CD4-positive, alpha-beta T cell (primary cell): ENCODE measurements around the gene ZNF268. TPM values are rescaled to one million over a fixed set of nuclear protein-coding genes. Genes with fewer than 3 reads are reported as not detected.
A peak's percentile ranks its signal among the peaks of the same experiment; 100 is the strongest.

Source experiments
- ATAC-seq: fragments of 200-7000 bp; cut with Tn5 transposase; one replicate; pipeline ENCODE4 v1.10.0; 2022; ENCODE audit warnings: mild to moderate bottlenecking; ENCODE audit not compliant: poor library complexity
- CTCF ChIA-PET: fragments of 350-600 bp; sonication (Branson Sonifier 250); formaldehyde crosslinking; loops from one replicate; lab custom pipeline; 2021; ENCODE audit warnings: antibody characterized with exemption, inconsistent platforms; lab: Charles Lee
- POLR2A ChIA-PET: fragments of 350-600 bp; sonication (Branson Sonifier 250); formaldehyde crosslinking; loops from one replicate; lab custom pipeline; 2021; ENCODE audit warnings: antibody characterized with exemption, inconsistent platforms; lab: Charles Lee
- DNase-seq, 14 experiments: peaks; one replicate each; pipeline ENCODE4 v3.0.0-alpha.2; 2013 to 2020; ENCODE audit warnings: mixed read lengths in 2 of 14
- H3K27ac ChIP-seq, 2 donors: one replicate each; pipeline versions ENCODE4 v1.5.1 to v1.7.0; 2013; ENCODE audit warnings: low read length in 2 of 2, low read depth in 1 of 2, mild to moderate bottlenecking in 1 of 2
- H3K27me3 ChIP-seq, 2 experiments: 1 replicate in 1 of 2; 2 replicates in 1 of 2; pipeline versions ENCODE4 v1.6.1 to v1.7.0; 2013; ENCODE audit warnings: low read length in 2 of 2, control low read depth in 1 of 2, mild to moderate bottlenecking in 1 of 2, moderate library complexity in 1 of 2; ENCODE audit not compliant: insufficient read depth in 2 of 2, control insufficient read depth in 1 of 2
- H3K36me3 ChIP-seq: one replicate; pipeline ENCODE4 v1.6.1; 2013; ENCODE audit warnings: low read length, control low read depth; ENCODE audit not compliant: insufficient read depth
- H3K4me1 ChIP-seq: one replicate; pipeline ENCODE4 v1.6.1; 2013; ENCODE audit warnings: low read length, control low read depth; ENCODE audit not compliant: insufficient read depth
- H3K4me3 ChIP-seq: one replicate; pipeline ENCODE4 v1.5.1; 2013; ENCODE audit warnings: mild to moderate bottlenecking, low read length, moderate library complexity
- H3K9me3 ChIP-seq, 2 experiments: 1 replicate in 1 of 2; 2 replicates in 1 of 2; pipeline versions ENCODE4 v1.6.1 to v1.7.0; 2013; ENCODE audit warnings: low read length in 2 of 2, mild to moderate bottlenecking in 2 of 2, control low read depth in 1 of 2, moderate library complexity in 1 of 2; ENCODE audit not compliant: control insufficient read depth in 1 of 2, insufficient read depth in 1 of 2
- H3K27ac Mint-ChIP-seq: one replicate; pipeline ENCODE4 v1.8.0; 2020; ENCODE audit warnings: mixed read lengths
- H3K27me3 Mint-ChIP-seq: one replicate; pipeline ENCODE4 v1.8.0; 2021; ENCODE audit warnings: mixed read lengths
- H3K36me3 Mint-ChIP-seq: one replicate; pipeline ENCODE4 v1.8.0; 2021; ENCODE audit warnings: low read depth, mixed read lengths
- H3K4me1 Mint-ChIP-seq: one replicate; pipeline ENCODE4 v1.8.0; 2021; ENCODE audit warnings: low read depth, mixed read lengths
- H3K4me3 Mint-ChIP-seq: one replicate; pipeline ENCODE4 v1.8.0; 2020; ENCODE audit warnings: mild to moderate bottlenecking, mixed read lengths
- H3K9me3 Mint-ChIP-seq: one replicate; pipeline ENCODE4 v1.8.0; 2020; ENCODE audit warnings: mixed read lengths
- CTCF ChIP-seq: fragments of 200-600 bp; IDR thresholded peaks from one replicate; pipeline ENCODE4 v1.8.0; 2022; ENCODE audit warnings: antibody characterized with exemption, mild to moderate bottlenecking
- intact Hi-C, 2 experiments: fragments of 100-400 bp; cut with DNase I in 1 of 2; cut with micrococcal nuclease in 1 of 2; formaldehyde crosslinking; loops; one replicate each; pipeline versions ENCODE4 v1.15.1 to v1.9.0; 2023 to 2025; cut with DNase I, micrococcal nuclease
- polyA plus RNA-seq, 2 donors: library from polyadenylated mRNA; unstranded; fragments of 120-200 nt; gene quantifications; one replicate each; pipeline ENCODE4 v1.2.1, GENCODE V29; 2013
- total RNA-seq, 174 experiments: library from RNA in 2 of 174; stranded (reverse) in 2 of 174; gene quantifications; one replicate each; pipeline ENCODE4 v1.2.3 and lab custom pipeline; 2021 to 2026

ZNF268 gene
- total RNA-seq (10 to 100 TPM; 15.1 to 17.6 TPM), total RNA-seq (lab: John Stamatoyannopoulos, UW) (21.9 to 91.4 (median 52.5) reads per million in 172 experiments)
- 8.7 TPM for polyA plus RNA-seq (2013, experiment 1 of 2)
- 8.6 TPM for polyA plus RNA-seq (2013, experiment 2 of 2)

GRCh38 chr12:133181238-133181959 lies at the start of gene ZNF268:
TSS of gene ZNF268 (plus strand) at chr12:133181495. CDS start at chr12:133181998, 503 bp downstream.
- POLR2A ChIA-PET, result interaction anchor here (1.4 to 2.1 kb wide), 4 partner anchors 51 to 195 kb away, joined by 3 to 37 read pairs (median 16); partner anchors contain the start of genes ZNF10, ZNF140, ZNF26 and ZNF891

DNA sequence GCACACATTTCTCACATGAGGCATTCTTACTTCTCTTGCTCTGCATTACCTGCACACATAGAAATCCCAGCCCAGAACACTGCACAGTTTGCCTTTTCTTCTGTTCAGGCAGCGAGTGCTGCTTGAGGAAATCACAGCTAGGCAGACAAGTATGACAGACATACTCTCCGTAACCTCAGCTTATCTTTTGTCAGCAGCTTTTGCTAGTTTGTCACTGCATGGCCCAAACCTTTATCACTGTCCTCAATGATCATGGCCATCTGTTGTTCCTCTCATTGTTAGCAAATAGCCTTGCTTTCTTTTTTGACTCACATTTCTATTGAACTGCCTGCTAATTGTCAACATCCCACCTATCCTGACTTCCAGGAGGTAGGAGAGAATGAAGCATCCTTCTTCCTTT lies 45.5 kb upstream of the ZNF268 start:
- Histone ChIP-seq H3K4me1 (peaks cover 3% of the 10 kb centered on the region), H3K36me3 (peaks cover 52% of the 10 kb centered on the region), H3K9me3 (peaks cover 20 to 91% of the 10 kb centered on the region in 2 experiments), H3K4me3 (no peak overlapping the region), H3K27me3 (no peaks in the 10 kb centered on the region), H3K27ac (no peak overlapping the region)
- no peak overlapping the region for H3K27ac Mint-ChIP-seq
- ChIA-PET CTCF (no interaction called here), POLR2A (interaction anchor here (1.4 kb wide), 1 partner anchor 55 kb away, joined by 4 read pairs; the partner anchor contains the start of gene ZNF140)
- no peak for TF ChIP-seq CTCF
- peaks cover 100% of the 10 kb centered on the region for H3K36me3 Mint-ChIP-seq
- ATAC-seq, result no peak
- intact Hi-C loops, result no loop called here
- H3K27me3 Mint-ChIP-seq, result no peaks in the 10 kb centered on the region
- peak overlapping the region; percentile 8 for H3K4me3 Mint-ChIP-seq
- peaks cover 16% of the 10 kb centered on the region for H3K4me1 Mint-ChIP-seq
- H3K9me3 Mint-ChIP-seq, result peaks cover 42% of the 10 kb centered on the region
- no peak for DNase-seq

More at GRCh38 chr12:133181238-133181959, at the start of gene ZNF268:
- Histone ChIP-seq H3K36me3 (peaks cover 40% of the 10 kb centered on the region), H3K4me1 (peaks cover 14% of the 10 kb centered on the region), H3K9me3 (peaks cover 40 to 59% of the 10 kb centered on the region in 2 experiments), H3K4me3 (peak within 1 kb of the TSS; percentile 75), H3K27ac (peak within 1 kb of the TSS; percentile 65 to 73), H3K27me3 (no peaks in the 10 kb centered on the region)
- H3K36me3 Mint-ChIP-seq, result peaks cover 85% of the 10 kb centered on the region
- TF ChIP-seq CTCF, result peak; percentile 59
- DNase-seq, result peak; percentile 77 to 93 (median 82)
- intact Hi-C loops, result loop anchor here (1.0 to 2.0 kb wide), 3 partner anchors 51 to 195 kb away; partner anchors contain the start of genes ZNF10 (in 2 of the 2), ZNF140 (in 2 of the 2), ZNF26 (in 2 of the 2) and ZNF891 (in 2 of the 2)
- peak within 1 kb of the TSS; percentile 96 for H3K4me3 Mint-ChIP-seq
- no peaks in the 10 kb centered on the region for H3K27me3 Mint-ChIP-seq
- peaks cover 33% of the 10 kb centered on the region for H3K9me3 Mint-ChIP-seq
- peaks cover 38% of the 10 kb centered on the region for H3K4me1 Mint-ChIP-seq
- ATAC-seq, result peak; percentile 89
- H3K27ac Mint-ChIP-seq, result peak within 1 kb of the TSS; percentile 90
- CTCF ChIA-PET, result interaction anchor here (0.9 to 1.6 kb wide), 5 partner anchors 10 to 195 kb away, joined by 3 to 9 read pairs (median 6); partner anchors contain the start of genes ZNF10, ZNF26 and ZNF891

DNA sequence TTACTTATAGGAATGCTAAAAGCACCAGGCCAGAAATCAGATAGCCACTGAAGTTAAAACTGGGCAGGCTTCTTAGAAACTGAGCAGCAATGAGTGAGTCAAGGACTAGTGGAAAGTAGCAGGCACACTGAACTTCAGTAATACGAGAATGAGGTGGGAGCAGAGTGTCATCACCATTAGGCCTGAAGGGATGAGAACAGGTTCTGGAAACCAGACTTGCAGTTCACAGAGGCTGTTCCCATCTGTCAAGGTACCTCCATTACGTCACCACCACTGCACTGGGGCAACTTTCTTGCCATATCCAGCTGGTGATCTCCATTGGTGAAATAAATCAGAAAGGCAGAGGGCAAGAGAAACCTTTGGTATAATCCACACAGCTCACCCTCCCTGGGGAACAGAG lies 35.3 kb upstream of the ZNF268 start:
- ChIA-PET POLR2A (no interaction called here), CTCF (no interaction called here)
- no peak for TF ChIP-seq CTCF
- no peak overlapping the region for H3K4me3 ChIP-seq
- H3K27ac Mint-ChIP-seq, result no peak overlapping the region
- H3K4me3 Mint-ChIP-seq, result no peak overlapping the region
- H3K4me1 Mint-ChIP-seq, result no peaks in the 10 kb centered on the region
- DNase-seq (no peak), ATAC-seq (no peak)
- intact Hi-C loops, result no loop called here
- peaks cover 35% of the 10 kb centered on the region for H3K9me3 Mint-ChIP-seq
- peaks cover 97% of the 10 kb centered on the region for H3K36me3 Mint-ChIP-seq
- H3K27me3 ChIP-seq, result no peaks in the 10 kb centered on the region
- H3K4me1 ChIP-seq, result no peaks in the 10 kb centered on the region
- peaks cover 60% of the 10 kb centered on the region for H3K36me3 ChIP-seq
- H3K9me3 ChIP-seq, result peaks cover 50 to 88% of the 10 kb centered on the region in 2 experiments
- H3K27ac ChIP-seq, result no peak overlapping the region
- H3K27me3 Mint-ChIP-seq, result no peaks in the 10 kb centered on the region
